IPS-15b (cell line): Measurements from ENCODE around the gene KIF26B.

Experiments used
- H3K27me3 ChIP-seq: one replicate; pipeline ENCODE4 v1.6.1; 2013; ENCODE audit warnings: low read length; ENCODE audit not compliant: control insufficient read depth, insufficient read depth
- H3K36me3 ChIP-seq: one replicate; pipeline ENCODE4 v1.6.1; 2013; ENCODE audit warnings: low read length; ENCODE audit not compliant: control insufficient read depth, insufficient read depth
- H3K4me1 ChIP-seq: one replicate; pipeline ENCODE4 v1.6.1; 2013; ENCODE audit warnings: mild to moderate bottlenecking, low read length; ENCODE audit not compliant: control insufficient read depth, insufficient read depth
- H3K4me3 ChIP-seq: one replicate; pipeline ENCODE4 v1.5.1; 2013; ENCODE audit warnings: low read depth, low read length
- H3K9ac ChIP-seq: one replicate; pipeline ENCODE4 v1.6.1; 2013; ENCODE audit warnings: low read depth, mild to moderate bottlenecking, low read length
- H3K9me3 ChIP-seq: one replicate; pipeline ENCODE4 v1.6.1; 2013; ENCODE audit warnings: mild to moderate bottlenecking, low read length; ENCODE audit not compliant: control insufficient read depth, insufficient read depth

The KIF26B gene

DNA sequence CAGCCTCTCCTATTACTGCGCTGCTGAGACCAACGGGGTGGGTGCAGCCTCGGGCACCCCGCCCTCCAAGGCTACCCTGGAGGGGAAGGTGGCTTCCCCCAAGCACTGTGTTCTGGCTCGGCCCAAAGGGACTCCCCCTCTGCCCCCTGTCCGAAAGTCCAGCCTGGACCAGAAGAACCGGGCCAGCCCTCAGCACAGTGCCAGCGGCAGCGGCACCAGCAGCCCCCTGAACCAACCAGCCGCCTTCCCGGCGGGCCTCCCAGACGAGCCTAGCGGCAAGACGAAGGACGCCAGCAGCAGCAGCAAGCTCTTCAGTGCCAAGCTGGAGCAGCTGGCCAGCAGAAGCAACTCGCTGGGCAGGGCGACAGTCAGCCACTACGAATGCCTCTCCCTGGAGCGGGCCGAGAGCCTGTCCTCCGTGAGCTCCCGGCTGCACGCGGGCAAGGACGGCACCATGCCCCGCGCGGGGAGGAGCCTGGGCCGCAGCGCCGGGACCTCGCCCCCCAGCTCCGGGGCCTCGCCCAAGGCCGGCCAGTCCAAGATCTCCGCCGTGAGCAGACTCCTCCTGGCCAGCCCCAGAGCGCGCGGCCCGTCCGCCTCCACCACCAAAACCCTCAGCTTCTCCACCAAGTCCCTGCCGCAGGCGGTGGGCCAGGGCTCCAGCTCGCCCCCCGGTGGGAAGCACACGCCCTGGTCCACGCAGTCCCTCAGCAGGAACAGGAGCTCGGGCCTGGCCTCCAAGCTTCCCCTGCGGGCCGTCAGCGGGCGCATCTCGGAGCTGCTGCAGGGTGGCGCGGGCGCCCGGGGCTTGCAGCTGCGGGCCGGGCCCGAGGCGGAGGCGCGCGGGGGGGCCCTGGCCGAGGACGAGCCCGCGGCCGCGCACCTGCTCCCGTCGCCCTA lies 533.1 kb downstream of the KIF26B start:
- Histone ChIP-seq H3K9me3 (no peaks in the 10 kb centered on the region), H3K36me3 (no peaks in the 10 kb centered on the region), H3K4me1 (no peaks in the 10 kb centered on the region), H3K9ac (no peak overlapping the region), H3K27me3 (no peaks in the 10 kb centered on the region), H3K4me3 (no peak overlapping the region)

DNA sequence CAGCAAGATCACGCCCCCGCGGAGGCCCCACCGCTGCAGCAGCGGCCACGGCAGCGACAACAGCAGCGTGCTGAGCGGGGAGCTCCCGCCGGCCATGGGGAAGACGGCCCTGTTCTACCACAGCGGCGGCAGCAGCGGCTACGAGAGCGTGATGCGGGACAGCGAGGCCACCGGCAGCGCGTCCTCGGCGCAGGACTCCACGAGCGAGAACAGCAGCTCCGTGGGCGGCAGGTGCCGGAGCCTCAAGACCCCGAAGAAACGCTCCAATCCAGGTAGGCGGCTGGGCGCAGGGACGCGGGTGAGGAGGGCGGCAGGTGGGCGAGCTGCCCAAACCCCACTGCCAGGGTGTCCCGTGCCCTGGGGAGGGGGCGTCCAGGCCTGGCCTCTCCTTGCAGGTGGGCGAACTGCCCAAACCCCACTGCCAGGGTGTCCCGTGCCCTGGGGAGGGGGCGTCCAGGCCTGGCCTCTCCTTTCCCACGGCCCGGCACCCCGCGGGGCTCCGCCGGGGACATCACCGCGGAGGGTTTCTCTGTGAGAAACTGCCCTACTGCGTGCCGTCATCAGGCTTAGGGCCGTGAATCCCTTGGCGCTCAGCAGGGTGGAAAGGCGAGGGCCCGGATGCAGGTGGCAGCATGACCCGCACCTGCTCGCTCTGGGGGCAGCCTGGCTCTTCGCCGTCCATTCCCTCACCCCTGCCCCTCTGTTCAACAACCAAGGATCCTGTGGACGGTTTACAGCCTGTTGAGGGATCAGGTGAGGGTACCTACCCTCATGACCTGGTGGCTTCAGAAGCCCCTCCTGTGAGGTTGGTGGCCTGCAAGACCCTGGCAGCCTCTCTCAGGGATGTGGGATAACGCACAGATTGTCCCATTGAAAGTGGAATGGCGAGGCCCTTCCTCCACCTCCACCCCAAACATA lies 534.0 kb downstream of the KIF26B start:
- H3K4me1 ChIP-seq: no peaks in the 10 kb centered on the region
- H3K9me3 ChIP-seq: no peaks in the 10 kb centered on the region
- no peak overlapping the region for H3K9ac ChIP-seq
- H3K36me3 ChIP-seq: no peaks in the 10 kb centered on the region
- no peaks in the 10 kb centered on the region for H3K27me3 ChIP-seq
- H3K4me3 ChIP-seq: no peak overlapping the region

DNA sequence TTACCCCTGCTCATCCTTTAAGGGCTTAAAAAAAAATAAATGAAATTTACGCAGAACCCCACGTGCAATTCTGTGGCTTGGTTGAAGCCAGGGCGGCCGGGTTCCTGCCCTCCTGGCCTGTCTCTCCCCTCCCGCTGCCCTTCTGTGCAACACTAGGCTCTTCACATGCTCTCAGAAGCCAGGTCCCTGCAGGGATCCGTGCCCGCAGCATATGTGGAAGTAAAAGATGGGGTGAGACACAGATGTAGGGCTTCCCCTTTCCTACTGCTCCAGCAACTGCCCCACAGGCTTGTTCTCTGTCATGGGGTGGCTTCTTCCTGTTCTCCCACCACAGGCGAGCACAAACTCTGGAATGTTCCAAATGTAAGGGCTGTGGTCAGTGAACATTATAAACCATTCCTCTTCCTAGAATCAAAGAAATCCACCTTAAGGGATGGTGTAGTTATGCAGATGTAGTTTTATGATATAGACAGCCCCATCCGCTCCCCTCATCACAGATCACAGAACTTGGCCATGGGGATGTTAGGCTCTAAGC lies 535.4 kb downstream of the KIF26B start:
- Histone ChIP-seq H3K36me3 (no peaks in the 10 kb centered on the region), H3K9ac (no peak overlapping the region), H3K27me3 (no peaks in the 10 kb centered on the region), H3K9me3 (no peaks in the 10 kb centered on the region), H3K4me3 (no peak overlapping the region), H3K4me1 (no peaks in the 10 kb centered on the region)

DNA sequence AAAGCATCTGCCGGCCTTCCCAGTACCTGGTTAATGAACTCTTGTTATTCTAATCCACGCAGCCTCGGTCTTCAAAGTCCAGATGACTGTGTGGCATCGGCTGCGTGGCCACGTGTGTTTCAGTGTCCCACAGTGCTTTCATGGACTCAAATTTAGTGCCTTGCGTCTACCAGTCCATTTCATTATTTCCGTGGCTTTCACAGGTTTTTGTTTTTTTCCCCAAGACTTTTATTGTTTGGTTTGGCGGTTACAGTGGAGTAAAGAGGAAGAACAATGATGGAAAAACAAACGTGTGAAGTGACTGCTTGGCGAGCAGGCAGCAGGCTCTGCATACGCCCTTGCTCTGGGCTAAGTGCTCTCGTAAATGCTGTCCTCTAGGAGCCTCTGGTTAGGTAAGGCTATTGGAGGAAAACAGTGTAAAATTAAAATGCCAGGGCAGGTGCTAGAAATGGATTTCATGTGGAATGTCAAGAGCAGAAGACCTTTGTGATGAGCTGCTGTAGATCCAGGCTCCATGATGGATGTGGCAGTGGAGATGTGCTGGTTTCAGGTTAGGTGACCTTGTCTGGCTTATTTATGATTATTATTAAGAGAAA lies 536.3 kb downstream of the KIF26B start:
- Histone ChIP-seq H3K4me1 (no peaks in the 10 kb centered on the region), H3K4me3 (no peak overlapping the region), H3K9me3 (no peaks in the 10 kb centered on the region), H3K36me3 (no peaks in the 10 kb centered on the region), H3K27me3 (no peaks in the 10 kb centered on the region), H3K9ac (no peak overlapping the region)

DNA sequence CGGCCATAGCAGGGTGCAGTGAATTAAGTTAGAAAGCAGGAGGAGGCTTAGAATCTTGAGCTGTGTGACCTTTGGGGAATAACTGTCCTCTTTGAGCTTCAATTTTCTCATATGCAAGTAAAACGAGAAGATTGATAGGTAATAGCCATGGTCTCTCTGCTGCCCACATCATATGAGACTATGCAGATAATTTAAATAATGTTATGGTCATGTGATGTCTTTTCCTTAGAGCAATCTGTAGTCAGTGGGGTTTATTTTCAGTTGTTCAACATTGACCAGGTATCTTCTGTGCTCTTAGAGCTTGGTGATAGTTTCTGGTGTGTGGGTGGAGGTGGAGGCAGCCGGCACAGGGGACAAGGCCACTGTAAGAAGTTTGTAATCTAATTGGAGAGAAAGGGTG lies 537.1 kb downstream of the KIF26B start:
- Histone ChIP-seq H3K36me3 (no peaks in the 10 kb centered on the region), H3K4me1 (no peaks in the 10 kb centered on the region), H3K9me3 (no peaks in the 10 kb centered on the region), H3K27me3 (no peaks in the 10 kb centered on the region), H3K4me3 (no peak overlapping the region), H3K9ac (no peak overlapping the region)

DNA sequence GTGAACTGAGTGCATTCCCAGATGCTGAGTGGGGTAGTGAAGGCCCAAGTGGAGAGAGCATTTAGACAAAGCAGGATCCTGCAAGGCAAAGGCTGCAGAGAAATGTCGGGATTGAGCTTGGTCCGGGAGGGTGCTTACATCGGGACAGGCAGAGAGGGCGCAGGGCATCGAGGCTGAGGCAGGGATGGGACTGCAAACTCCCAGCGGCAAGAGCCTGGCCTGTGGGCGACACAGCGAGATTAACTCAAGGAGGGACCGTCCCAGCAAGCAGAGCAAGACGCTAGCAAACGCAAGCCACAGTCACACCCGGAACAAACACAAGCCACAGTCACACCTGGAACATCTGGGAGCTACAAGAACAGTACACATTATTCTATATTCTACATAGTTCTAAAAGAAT lies 537.5 kb downstream of the KIF26B start:
- Histone ChIP-seq H3K36me3 (no peaks in the 10 kb centered on the region), H3K9ac (no peak overlapping the region), H3K4me3 (no peak overlapping the region), H3K9me3 (no peaks in the 10 kb centered on the region), H3K27me3 (no peaks in the 10 kb centered on the region), H3K4me1 (no peaks in the 10 kb centered on the region)

DNA sequence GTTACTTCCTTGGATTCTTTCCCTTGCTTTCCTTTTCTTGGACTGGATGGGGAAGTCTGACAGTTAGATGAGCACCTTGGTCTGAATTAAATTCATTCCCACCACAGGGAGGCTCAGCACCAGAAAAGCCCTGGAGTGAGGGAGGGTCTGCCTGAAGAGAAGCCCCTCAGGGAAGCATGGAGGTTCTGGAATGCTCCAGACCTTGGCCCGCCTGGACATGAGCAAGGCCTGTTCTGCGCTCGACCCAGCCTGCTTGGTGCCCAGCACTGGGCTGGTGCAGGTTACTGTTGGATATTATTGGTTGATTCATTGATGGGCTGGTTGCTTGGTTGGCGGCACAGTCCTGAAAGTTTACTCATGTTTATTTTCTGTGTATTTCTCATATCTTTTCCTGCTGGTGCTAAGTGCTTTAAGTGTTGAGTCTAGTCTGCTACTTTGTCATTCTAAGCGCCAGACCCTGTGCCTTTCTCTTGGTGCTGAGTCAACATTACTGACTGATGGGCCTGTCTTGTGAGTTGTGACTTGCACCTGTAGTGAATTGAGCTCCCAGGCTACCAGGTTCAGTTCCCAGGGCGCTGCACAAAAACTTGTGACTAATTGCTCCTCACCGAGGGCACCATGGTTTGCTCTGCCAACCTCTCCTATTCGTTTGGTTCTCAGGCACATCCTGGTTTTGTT lies 538.5 kb downstream of the KIF26B start:
- Histone ChIP-seq H3K9ac (no peak overlapping the region), H3K27me3 (no peaks in the 10 kb centered on the region)

DNA sequence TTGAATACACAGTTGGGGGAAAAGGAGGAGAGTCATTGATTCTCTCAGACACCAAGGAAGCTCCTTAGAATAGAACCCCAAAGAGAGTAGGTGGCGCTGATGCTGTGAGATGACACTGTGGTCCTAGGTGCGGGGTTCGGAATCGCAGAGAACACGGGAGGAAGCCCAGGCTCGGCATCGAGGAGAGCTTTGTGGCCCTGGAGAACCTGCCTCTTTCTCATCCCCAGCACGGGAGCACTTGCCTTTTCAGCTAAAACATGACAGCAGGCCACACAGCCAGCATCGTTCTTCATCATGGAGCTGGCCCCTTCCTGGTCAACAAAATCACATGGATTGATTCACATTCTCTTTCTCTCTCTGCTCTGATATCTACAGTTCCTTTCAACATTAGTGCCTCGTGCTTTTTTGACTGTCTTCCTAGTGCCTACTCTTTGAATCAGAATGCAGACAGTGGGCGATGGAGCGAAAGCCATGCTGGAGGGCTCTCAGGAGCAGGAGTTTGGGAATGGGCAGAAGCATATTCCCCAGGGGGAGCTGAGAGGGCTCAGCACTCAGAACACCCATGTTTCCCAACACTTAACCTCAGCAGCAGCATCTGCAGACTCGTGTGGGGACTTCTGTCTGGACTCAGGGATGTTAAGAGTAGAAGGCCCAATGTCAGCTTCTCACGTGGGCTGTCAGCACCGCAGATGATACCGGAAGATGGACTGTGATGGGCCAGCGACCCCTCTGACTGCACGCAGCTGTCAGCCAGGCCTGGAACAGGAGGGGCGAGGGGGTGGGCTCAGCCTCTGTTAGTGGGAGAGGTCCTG lies 539.4 kb downstream of the KIF26B start:
- Histone ChIP-seq H3K9ac (no peak overlapping the region), H3K27me3 (no peaks in the 10 kb centered on the region), H3K4me1 (no peaks in the 10 kb centered on the region), H3K4me3 (no peak overlapping the region), H3K9me3 (no peaks in the 10 kb centered on the region), H3K36me3 (no peaks in the 10 kb centered on the region)

More for the DNA sequence above, 538.5 kb downstream of the KIF26B start:
- Histone ChIP-seq H3K4me3 (no peak overlapping the region), H3K4me1 (no peaks in the 10 kb centered on the region), H3K9me3 (no peaks in the 10 kb centered on the region), H3K36me3 (no peaks in the 10 kb centered on the region)

DNA sequence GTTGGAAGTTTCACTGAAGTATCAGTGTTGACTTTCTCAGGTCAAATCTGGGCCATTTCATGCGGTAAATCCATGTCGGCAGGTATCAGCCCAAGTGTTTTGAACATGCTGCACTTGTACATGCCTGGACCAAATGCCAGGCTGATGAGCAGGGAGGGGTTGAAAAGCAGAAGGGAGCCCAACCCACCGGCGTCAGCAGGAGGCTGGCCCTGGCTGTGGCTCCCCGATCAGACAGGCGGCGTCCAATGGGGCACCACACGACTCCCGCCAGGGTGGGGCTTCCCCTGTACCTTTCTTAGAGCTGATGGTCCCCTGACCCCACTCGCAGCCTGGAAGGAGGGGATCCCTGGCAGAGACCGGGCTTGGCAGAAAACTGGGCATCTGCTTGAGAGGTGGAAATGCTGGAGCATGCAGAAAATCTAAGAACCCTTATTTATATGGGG lies 540.0 kb downstream of the KIF26B start:
- no peak overlapping the region for H3K9ac ChIP-seq
- H3K4me1 ChIP-seq: no peaks in the 10 kb centered on the region
- H3K36me3 ChIP-seq: no peaks in the 10 kb centered on the region
- no peaks in the 10 kb centered on the region for H3K27me3 ChIP-seq
- H3K9me3 ChIP-seq: no peaks in the 10 kb centered on the region
- no peak overlapping the region for H3K4me3 ChIP-seq

DNA sequence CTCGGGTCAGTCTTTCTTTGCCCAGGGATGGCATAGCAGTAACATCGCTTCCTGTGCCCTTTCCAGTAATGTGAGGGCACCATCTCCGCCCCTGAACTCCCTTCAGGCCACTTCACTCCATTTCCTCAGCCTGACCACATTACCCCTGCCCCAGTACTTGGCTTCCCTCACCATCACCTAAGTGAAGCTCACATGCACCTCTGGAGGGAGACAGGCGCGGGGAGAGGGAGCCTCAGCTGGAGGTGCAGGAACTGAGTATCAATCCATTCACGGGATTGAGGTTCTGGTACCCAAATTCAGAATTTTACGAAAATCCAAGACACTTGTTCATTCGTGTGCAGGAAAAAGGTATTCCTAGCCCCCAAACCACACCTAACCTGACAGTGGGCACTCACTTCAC lies 540.4 kb downstream of the KIF26B start:
- H3K9ac ChIP-seq: no peak overlapping the region
- H3K27me3 ChIP-seq: no peaks in the 10 kb centered on the region
- no peaks in the 10 kb centered on the region for H3K4me1 ChIP-seq
- no peak overlapping the region for H3K4me3 ChIP-seq
- H3K36me3 ChIP-seq: no peaks in the 10 kb centered on the region
- no peaks in the 10 kb centered on the region for H3K9me3 ChIP-seq
